Measurements from ENCODE around the gene TAAR8.

The TAAR8 gene

GRCh38 chr6:132552372-132552771 is at the start of gene TAAR8:
Gene TAAR8 (plus strand): TSS chr6:132552672. CDS start chr6:132552693, 21 bp downstream.
- Histone ChIP-seq H3K27me3 (ENCODE audit: control insufficient read depth, insufficient read depth, low read length) (no peaks in the 10 kb centered on the region), H3K9ac (ENCODE audit: low read length) (no peak within 1 kb of the TSS)

GRCh38 chr6:132504757-132505156 is 47.7 kb upstream of the TAAR8 start:
- Histone ChIP-seq H3K36me3 (ENCODE audit: control insufficient read depth, low read depth, low read length) (peaks cover 5% of the 10 kb centered on the region), H3K27ac (ENCODE audit: low read length) (no peak overlapping the region), H3K4me3 (ENCODE audit: low read length) (no peak overlapping the region), H3K9ac (ENCODE audit: low read length) (no peak overlapping the region), H3K9me3 (ENCODE audit: control insufficient read depth, low read depth, low read length) (no peaks in the 10 kb centered on the region), H3K27me3 (ENCODE audit: control insufficient read depth, insufficient read depth, low read length) (no peaks in the 10 kb centered on the region), H3K4me1 (ENCODE audit: control insufficient read depth, low read depth, low read length) (no peaks in the 10 kb centered on the region)

More at GRCh38 chr6:132552372-132552771, at the start of gene TAAR8:
- Histone ChIP-seq H3K9me3 (ENCODE audit: control insufficient read depth, low read depth, low read length) (no peaks in the 10 kb centered on the region), H3K27ac (ENCODE audit: low read length) (no peak within 1 kb of the TSS), H3K4me3 (ENCODE audit: low read length) (no peak within 1 kb of the TSS), H3K4me1 (ENCODE audit: control insufficient read depth, low read depth, low read length) (peaks cover 12% of the 10 kb centered on the region), H3K36me3 (ENCODE audit: control insufficient read depth, low read depth, low read length) (no peaks in the 10 kb centered on the region)

GRCh38 chr6:132505158-132505557 is 47.3 kb upstream of the TAAR8 start:
- Histone ChIP-seq H3K36me3 (ENCODE audit: control insufficient read depth, low read depth, low read length) (peaks cover 5% of the 10 kb centered on the region), H3K4me1 (ENCODE audit: control insufficient read depth, low read depth, low read length) (no peaks in the 10 kb centered on the region), H3K4me3 (ENCODE audit: low read length) (no peak overlapping the region), H3K27me3 (ENCODE audit: control insufficient read depth, insufficient read depth, low read length) (no peaks in the 10 kb centered on the region), H3K9me3 (ENCODE audit: control insufficient read depth, low read depth, low read length) (no peaks in the 10 kb centered on the region), H3K27ac (ENCODE audit: low read length) (no peak overlapping the region), H3K9ac (ENCODE audit: low read length) (no peak overlapping the region)

GRCh38 chr6:132506461-132506860 is 46.0 kb upstream of the TAAR8 start:
- no peaks in the 10 kb centered on the region for H3K27me3 ChIP-seq (ENCODE audit: control insufficient read depth, insufficient read depth, low read length)
- peaks cover 5% of the 10 kb centered on the region for H3K36me3 ChIP-seq (ENCODE audit: control insufficient read depth, low read depth, low read length)
- H3K9ac ChIP-seq (ENCODE audit: low read length), result no peak overlapping the region
- H3K27ac ChIP-seq (ENCODE audit: low read length), result no peak overlapping the region
- H3K4me1 ChIP-seq (ENCODE audit: control insufficient read depth, low read depth, low read length), result peaks cover 4% of the 10 kb centered on the region
- no peak overlapping the region for H3K4me3 ChIP-seq (ENCODE audit: low read length)
- H3K9me3 ChIP-seq (ENCODE audit: control insufficient read depth, low read depth, low read length), result no peaks in the 10 kb centered on the region

GRCh38 chr6:132506869-132507808 is 45.3 kb upstream of the TAAR8 start:
- no peaks in the 10 kb centered on the region for H3K36me3 ChIP-seq (ENCODE audit: control insufficient read depth, low read depth, low read length)
- no peak overlapping the region for H3K4me3 ChIP-seq (ENCODE audit: low read length)
- H3K9ac ChIP-seq (ENCODE audit: low read length), result no peak overlapping the region
- H3K4me1 ChIP-seq (ENCODE audit: control insufficient read depth, low read depth, low read length), result peaks cover 8% of the 10 kb centered on the region
- H3K27ac ChIP-seq (ENCODE audit: low read length), result no peak overlapping the region
- no peaks in the 10 kb centered on the region for H3K9me3 ChIP-seq (ENCODE audit: control insufficient read depth, low read depth, low read length)
- no peaks in the 10 kb centered on the region for H3K27me3 ChIP-seq (ENCODE audit: control insufficient read depth, insufficient read depth, low read length)

- no peaks in the 10 kb centered on the region for H3K9me3 ChIP-seq (ENCODE audit: control insufficient read depth, low read depth, low read length)
- H3K9ac ChIP-seq (ENCODE audit: low read length), result no peak overlapping the region
- no peaks in the 10 kb centered on the region for H3K36me3 ChIP-seq (ENCODE audit: control insufficient read depth, low read depth, low read length)
- no peak overlapping the region for H3K27ac ChIP-seq (ENCODE audit: low read length)
- H3K4me3 ChIP-seq (ENCODE audit: low read length), result peak overlapping the region; percentile 79
- H3K27me3 ChIP-seq (ENCODE audit: control insufficient read depth, insufficient read depth, low read length), result no peaks in the 10 kb centered on the region
- H3K4me1 ChIP-seq (ENCODE audit: control insufficient read depth, low read depth, low read length), result peaks cover 8% of the 10 kb centered on the region
These were observed 41.2 kb upstream of the TAAR8 start for GRCh38 chr6:132511210-132511830.

- Histone ChIP-seq H3K4me1 (ENCODE audit: control insufficient read depth, low read depth, low read length) (peaks cover 8% of the 10 kb centered on the region), H3K27me3 (ENCODE audit: control insufficient read depth, insufficient read depth, low read length) (no peaks in the 10 kb centered on the region), H3K9me3 (ENCODE audit: control insufficient read depth, low read depth, low read length) (no peaks in the 10 kb centered on the region), H3K9ac (ENCODE audit: low read length) (peak overlapping the region; percentile 64), H3K27ac (ENCODE audit: low read length) (no peak overlapping the region), H3K4me3 (ENCODE audit: low read length) (peak overlapping the region; percentile 79), H3K36me3 (ENCODE audit: control insufficient read depth, low read depth, low read length) (no peaks in the 10 kb centered on the region)
These were observed 40.6 kb upstream of the TAAR8 start for GRCh38 chr6:132511831-132512220.

- Histone ChIP-seq H3K27me3 (ENCODE audit: control insufficient read depth, insufficient read depth, low read length) (no peaks in the 10 kb centered on the region), H3K27ac (ENCODE audit: low read length) (no peak overlapping the region), H3K9me3 (ENCODE audit: control insufficient read depth, low read depth, low read length) (no peaks in the 10 kb centered on the region), H3K4me1 (ENCODE audit: control insufficient read depth, low read depth, low read length) (peaks cover 8% of the 10 kb centered on the region), H3K4me3 (ENCODE audit: low read length) (peak overlapping the region; percentile 79), H3K36me3 (ENCODE audit: control insufficient read depth, low read depth, low read length) (no peaks in the 10 kb centered on the region), H3K9ac (ENCODE audit: low read length) (peak overlapping the region; percentile 64)
These were observed 40.2 kb upstream of the TAAR8 start for GRCh38 chr6:132512342-132512637.

GRCh38 chr6:132512638-132513632 is 39.5 kb upstream of the TAAR8 start, which contains the start of gene STX7:
Gene STX7 (minus strand): TSS chr6:132513116. CDS start chr6:132503530, 9,586 bp downstream.
- Histone ChIP-seq H3K9me3 (ENCODE audit: control insufficient read depth, low read depth, low read length) (no peaks in the 10 kb centered on the region), H3K4me3 (ENCODE audit: low read length) (peak within 1 kb of the TSS; percentile 79), H3K27ac (ENCODE audit: low read length) (no peak within 1 kb of the TSS), H3K36me3 (ENCODE audit: control insufficient read depth, low read depth, low read length) (no peaks in the 10 kb centered on the region), H3K9ac (ENCODE audit: low read length) (peak within 1 kb of the TSS; percentile 64), H3K27me3 (ENCODE audit: control insufficient read depth, insufficient read depth, low read length) (no peaks in the 10 kb centered on the region), H3K4me1 (ENCODE audit: control insufficient read depth, low read depth, low read length) (peaks cover 8% of the 10 kb centered on the region)

GRCh38 chr6:132513831-132514545 is 38.5 kb upstream of the TAAR8 start:
- Histone ChIP-seq H3K4me3 (ENCODE audit: low read length) (no peak overlapping the region), H3K9me3 (ENCODE audit: control insufficient read depth, low read depth, low read length) (no peaks in the 10 kb centered on the region), H3K4me1 (ENCODE audit: control insufficient read depth, low read depth, low read length) (peaks cover 8% of the 10 kb centered on the region), H3K27me3 (ENCODE audit: control insufficient read depth, insufficient read depth, low read length) (no peaks in the 10 kb centered on the region), H3K9ac (ENCODE audit: low read length) (no peak overlapping the region), H3K27ac (ENCODE audit: low read length) (no peak overlapping the region), H3K36me3 (ENCODE audit: control insufficient read depth, low read depth, low read length) (no peaks in the 10 kb centered on the region)

Data from iPS-18a (cell line).